SKM-1 (cell line): ENCODE results near the gene HOXA11.

ENCODE experiments used
- DNase-seq: peaks from one replicate; lab custom pipeline; 2025; ENCODE audit not compliant: unreplicated experiment; lab: John Stamatoyannopoulos, UW

The HOXA11 gene

GRCh38 chr7:27171325-27171636 lies 13.8 kb downstream of the HOXA11 start:
- no peak for DNase-seq

DNA sequence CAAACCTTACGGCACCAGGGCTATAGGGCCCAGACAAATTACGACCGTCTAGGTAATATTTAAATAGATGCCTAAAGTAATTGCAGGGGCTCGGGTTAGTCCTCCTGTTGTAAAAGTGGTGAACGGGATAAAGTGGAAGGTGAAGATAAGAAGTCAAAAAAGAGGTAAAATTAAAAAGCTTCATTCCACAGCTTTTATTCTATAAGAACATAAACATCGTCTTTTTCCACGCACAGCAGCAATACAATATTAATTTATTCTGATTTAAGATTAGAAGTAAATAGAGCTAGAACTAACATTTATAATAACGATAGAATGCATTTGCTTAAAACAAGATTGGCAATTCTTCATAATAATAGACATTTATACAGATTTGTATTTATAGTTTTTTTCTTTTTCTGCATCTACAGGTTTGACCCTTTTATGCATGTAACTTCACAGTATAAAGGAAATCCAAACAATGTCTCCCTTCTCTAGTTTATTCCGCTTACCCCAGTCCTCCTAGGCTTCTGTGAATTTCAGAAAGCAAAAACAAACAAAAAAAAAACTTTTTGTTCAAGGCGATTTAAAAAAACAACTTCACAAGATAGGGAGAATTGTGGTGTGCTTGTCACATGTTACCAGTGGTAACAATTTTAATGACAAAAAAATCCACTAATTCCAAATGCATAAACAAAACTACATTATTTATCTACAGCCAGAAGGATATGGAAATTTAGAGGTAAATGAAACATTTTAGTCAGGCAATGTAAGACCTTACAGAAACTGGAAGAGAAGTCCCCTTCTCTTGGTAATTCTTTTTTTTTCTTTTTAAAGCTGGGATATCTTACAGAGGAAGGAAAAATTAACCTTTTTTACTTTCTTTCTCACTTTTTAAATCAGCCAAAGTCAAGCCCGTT lies 14.4 kb downstream of the HOXA11 start:
- DNase-seq, result no peak

GRCh38 chr7:27169658-27170425 lies 15.2 kb downstream of the HOXA11 start:
- DNase-seq, result no peak

DNA sequence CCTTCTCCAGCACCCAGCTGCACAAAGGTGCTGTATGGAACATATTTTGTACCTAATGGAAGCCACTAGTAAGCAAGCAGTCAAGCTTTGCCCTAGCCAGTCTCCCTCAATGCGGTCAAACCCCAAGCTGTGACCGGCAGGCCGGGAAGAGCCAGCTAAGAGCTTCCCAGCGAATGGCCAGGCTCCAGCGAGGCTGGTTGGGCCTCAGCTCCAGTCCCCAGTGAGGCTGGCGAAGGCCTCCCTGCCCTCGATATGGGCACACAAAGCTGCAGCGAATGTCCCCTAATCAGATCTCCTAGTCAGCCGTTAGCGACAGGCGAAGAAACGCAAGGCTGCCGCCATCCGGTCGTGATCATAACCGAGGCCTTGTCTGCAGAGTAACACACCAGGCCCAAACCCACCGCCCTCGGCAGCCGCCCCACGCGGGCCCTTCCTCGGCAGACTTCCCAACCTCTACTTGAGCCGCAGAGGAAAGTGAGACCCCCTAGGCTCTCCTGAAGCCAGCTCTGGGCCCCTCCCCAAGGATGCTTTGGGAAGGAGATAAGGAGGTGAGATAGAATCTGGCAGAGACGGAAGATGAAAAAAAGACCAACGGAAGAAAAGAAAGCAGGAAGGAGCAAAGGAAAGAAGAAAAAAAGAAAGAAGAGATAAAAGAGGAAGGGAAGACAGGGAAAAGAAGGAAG lies 16.6 kb downstream of the HOXA11 start:
- DNase-seq, result peak; percentile 53

- DNase-seq, result no peak
These were observed 17.1 kb downstream of the HOXA11 start for GRCh38 chr7:27167916-27168264.

- no peak for DNase-seq
These were observed 18.2 kb downstream of the HOXA11 start for GRCh38 chr7:27166531-27167505.

DNA sequence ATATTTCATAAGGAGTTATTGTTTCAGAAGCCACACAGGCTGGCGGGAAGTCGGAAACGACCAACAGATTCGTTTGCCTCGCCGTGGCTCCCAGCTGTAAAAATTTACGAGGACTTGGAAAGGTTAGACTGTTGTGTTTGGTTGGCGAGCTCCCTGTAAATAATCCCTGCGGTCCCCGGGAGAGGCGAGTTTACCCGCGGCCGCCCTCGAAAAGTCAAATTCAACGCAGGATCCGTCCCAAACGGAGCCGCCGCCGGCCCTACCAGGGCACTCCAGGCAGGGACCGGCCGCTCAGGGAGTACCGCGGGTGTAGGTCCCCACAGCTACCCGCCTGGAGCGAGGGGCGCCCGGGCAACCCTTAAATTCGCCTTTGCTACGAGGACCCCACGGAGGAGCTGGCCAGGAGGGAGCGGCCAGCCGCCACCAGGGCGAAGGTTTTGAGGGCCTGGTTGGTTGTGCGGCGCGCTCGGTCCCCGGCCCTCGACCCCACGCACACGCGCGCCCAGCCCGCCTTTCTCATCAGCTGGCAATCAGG lies 19.0 kb downstream of the HOXA11 start:
- no peak for DNase-seq

- peak; percentile 71 for DNase-seq
These were observed 19.7 kb downstream of the HOXA11 start, which contains the start of gene HOXA9 for GRCh38 chr7:27165089-27165995. HOXA9 (minus strand) TSS chr7:27165537; CDS start chr7:27165457, 80 bp downstream.

DNA sequence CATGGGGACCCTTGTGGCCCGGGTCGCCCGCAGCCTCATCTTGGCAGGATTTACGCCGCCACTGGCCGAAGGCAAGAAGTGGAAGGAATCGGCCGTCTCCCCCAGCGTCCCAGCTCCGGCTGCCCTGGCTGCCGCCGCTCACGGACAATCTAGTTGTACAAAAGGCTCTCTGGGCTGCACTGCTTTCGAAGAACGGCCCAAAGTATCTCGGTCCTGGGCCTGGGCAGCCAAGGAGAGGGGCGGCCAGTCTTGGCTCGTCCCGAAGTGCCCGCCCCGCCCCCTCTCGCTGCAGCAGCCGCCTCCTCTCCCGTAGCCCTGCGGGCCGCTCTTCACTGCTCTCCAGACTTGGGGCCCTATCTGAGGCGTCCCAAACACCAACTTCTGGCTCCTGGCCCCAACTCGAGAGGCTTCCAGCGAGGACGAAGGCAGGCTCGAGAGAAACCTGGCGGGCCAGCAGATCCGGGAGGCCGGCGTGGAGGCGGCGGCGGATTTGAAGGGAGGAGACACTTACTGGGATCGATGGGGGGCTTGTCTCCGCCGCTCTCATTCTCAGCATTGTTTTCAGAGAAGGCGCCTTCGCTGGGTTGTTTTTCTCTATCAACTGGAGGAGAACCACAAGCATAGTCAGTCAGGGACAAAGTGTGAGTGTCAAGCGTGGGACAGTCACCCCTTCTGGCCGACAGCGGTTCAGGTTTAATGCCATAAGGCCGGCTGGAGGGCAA lies 20.5 kb downstream of the HOXA11 start:
- no peak for DNase-seq

DNA sequence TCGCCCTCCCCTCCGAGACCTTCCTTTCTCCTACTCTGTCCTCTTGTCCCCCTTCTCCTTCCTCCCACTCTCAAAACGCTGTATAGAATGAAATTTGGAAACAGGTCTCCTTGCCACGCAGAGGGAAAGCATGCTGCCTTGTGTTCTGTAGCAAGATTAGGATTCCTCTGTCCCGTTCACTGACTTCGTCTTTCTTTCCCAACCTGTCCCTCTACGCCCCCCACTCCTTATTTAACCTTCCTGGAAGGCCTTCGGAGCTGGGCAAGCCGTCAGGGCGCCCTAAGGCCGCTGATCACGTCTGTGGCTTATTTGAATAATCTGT lies 21.0 kb downstream of the HOXA11 start:
- no peak for DNase-seq

DNA sequence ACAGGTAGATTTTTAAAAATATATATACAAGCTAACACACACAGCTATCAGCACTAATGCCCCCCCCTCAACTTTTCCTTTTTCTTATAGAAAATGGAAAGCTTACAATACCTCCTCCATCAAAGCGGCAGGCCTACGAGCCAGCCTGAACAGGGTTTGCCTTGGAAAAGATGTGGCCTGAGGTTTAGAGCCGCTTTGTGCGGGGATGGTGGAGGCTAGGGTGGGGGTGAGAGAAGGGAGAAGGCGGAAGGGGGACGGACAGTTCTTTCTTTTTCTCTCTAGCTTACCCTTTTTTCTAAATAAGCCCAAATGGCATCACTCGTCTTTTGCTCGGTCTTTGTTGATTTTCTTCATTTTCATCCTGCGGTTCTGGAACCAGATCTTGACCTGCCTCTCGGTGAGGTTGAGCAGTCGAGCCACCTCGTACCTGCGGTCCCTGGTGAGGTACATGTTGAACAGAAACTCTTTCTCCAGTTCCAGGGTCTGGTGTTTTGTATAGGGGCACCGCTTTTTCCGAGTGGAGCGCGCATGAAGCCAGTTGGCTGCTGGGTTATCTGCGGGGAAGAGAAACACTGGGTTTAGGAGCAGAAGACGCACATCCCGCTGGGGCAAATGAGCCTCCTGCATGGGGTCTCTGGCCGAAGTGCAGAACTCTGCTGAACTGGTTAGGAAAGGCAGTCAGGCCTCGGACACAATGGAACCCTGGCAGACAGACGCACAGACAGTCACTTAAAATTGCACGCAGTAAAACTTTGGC lies 21.6 kb downstream of the HOXA11 start:
- no peak for DNase-seq

- no peak for DNase-seq
These were observed 22.3 kb downstream of the HOXA11 start for GRCh38 chr7:27162561-27163287.

DNA sequence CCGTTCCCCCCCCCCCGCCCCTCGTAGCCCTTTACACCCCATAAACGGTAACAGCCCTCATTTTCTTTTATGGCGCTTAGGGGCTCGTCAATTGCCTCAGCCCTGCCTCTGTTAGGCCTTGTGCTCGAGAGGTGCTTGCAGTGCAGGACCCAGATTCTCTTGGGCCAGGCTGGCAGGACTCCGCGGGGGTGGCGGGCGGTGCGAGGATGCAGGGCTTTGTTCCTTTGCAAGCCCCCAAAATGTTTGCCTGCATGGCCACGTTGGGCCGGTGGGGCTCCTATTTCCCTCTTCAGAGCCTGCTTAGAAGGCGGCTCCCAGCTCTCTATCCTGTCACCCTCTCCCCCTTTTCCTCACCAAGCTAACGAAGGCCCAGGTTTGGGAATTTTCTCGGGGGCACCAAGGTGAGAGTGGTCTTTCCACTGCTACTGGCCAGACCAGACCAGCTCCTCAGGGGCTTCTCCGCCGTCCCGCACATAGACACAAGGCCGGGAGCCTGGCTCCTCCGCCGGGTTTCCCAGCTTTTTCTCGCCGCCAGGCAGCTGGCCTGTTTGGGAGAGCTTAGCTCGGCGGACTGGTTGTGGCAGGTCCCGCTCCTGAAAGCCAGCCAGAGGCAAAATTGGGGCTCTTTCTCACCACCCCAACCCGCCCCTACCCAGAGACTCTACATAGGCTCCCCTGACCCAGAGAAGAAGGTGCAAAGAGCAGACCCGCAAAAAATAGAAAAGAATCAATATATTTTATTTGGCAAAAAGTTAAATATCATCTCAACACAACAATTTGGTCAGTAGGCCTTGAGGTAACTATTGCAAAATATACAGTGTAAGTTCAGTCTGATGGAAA lies 23.1 kb downstream of the HOXA11 start:
- no peak for DNase-seq

DNA sequence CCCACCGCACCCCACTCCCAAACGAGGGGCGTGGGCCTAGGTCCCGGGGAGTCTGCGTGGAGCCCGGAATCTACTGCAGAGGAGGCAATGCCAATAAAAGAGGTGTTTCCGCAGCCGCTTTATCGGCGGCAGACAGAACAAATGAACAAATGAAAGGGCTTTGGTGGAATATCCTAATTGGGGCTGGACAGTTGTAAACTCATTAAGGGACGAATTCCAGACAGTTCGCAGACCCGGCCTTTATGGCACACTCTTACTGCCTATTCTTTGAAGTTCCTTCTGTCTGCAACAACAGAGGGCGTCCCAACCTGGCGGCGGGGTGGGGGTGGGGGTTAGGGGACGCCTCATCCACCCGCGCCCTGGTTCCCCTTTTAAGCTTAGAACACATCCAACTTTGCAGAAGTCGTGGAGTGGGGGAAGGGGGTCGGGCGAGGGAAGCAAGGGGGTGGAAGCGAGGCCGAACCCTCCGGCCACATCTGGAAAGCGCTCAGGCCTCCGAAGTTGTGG lies 23.8 kb downstream of the HOXA11 start:
- no peak for DNase-seq

- DNase-seq, result peak; percentile 68
These were observed 24.4 kb downstream of the HOXA11 start for GRCh38 chr7:27160546-27161213.

- no peak for DNase-seq
These were observed 24.9 kb downstream of the HOXA11 start for GRCh38 chr7:27160145-27160545.
